HepG2 (cell line): ENCODE results near the gene TPM3. TPM values are rescaled to one million over a fixed set of nuclear protein-coding genes. Genes with fewer than 3 reads are reported as not detected.

Experiments
- IKZF4 ChIP-seq: sonication (generic); formaldehyde crosslinking; IDR thresholded peaks from 2 replicates; pipeline ENCODE4 v1.5.1; 2020; ENCODE audit warnings: borderline replicate concordance, mild to moderate bottlenecking, low read depth, missing genetic modification reagents; ENCODE audit errors: not compliant biosample characterization
- IRF2 ChIP-seq: IDR thresholded peaks from 2 replicates; pipeline ENCODE4 v1.6.1; 2018; ENCODE audit warnings: missing genetic modification reagents, missing compliant biosample characterization
- KLF13 ChIP-seq: sonication (generic); formaldehyde crosslinking; IDR thresholded peaks from 2 replicates; pipeline ENCODE4 v1.4.0; 2020; ENCODE audit warnings: mild to moderate bottlenecking, missing genetic modification reagents
- NFE2 ChIP-seq: sonication (generic); formaldehyde crosslinking; IDR thresholded peaks from 2 replicates; pipeline ENCODE4 v1.4.0; 2020; ENCODE audit warnings: missing genetic modification reagents
- PHF21A ChIP-seq: sonication (generic); formaldehyde crosslinking; IDR thresholded peaks from 2 replicates; pipeline ENCODE4 v1.5.0; 2020; ENCODE audit warnings: mild to moderate bottlenecking, missing genetic modification reagents
- PRDM4 ChIP-seq: sonication (generic); formaldehyde crosslinking; IDR thresholded peaks from 2 replicates; pipeline ENCODE4 v1.9.0; 2021; ENCODE audit warnings: missing genetic modification reagents, borderline replicate concordance
- SRSF4 ChIP-seq: fragments of 200-400 bp; formaldehyde crosslinking; IDR thresholded peaks from one replicate; pipeline ENCODE4 v1.6.1; 2018; ENCODE audit warnings: mild to moderate bottlenecking, low read depth, low read length, moderate library complexity; ENCODE audit not compliant: poor library complexity, severe bottlenecking
- TBP ChIP-seq: sonication (generic); formaldehyde crosslinking; IDR thresholded peaks from 2 replicates; pipeline ENCODE4 v1.5.0; 2020; ENCODE audit warnings: missing genetic modification reagents
- ZBTB20 ChIP-seq: sonication (generic); formaldehyde crosslinking; IDR thresholded peaks from 2 replicates; pipeline ENCODE4 v1.8.1; 2023; ENCODE audit warnings: missing genetic modification reagents, low read depth, mild to moderate bottlenecking, borderline replicate concordance
- ZBTB40 ChIP-seq, 2 experiments: fragments of 450-650 bp in 1 of 2; sonication (generic) in 1 of 2; formaldehyde crosslinking in 1 of 2; IDR thresholded peaks; 2 replicates each; pipeline versions ENCODE4 v1.6.1 to v1.8.0; 2016 to 2022; ENCODE audit warnings: antibody characterized with exemption in 1 of 2, mild to moderate bottlenecking in 1 of 2, missing genetic modification reagents in 1 of 2
- ZFY ChIP-seq: sonication (generic); formaldehyde crosslinking; IDR thresholded peaks from 2 replicates; pipeline ENCODE4 v1.4.0; 2020; ENCODE audit warnings: missing genetic modification reagents
- ZNF30 ChIP-seq: sonication (generic); formaldehyde crosslinking; IDR thresholded peaks from 2 replicates; pipeline ENCODE4 v1.5.0; 2020; ENCODE audit warnings: mild to moderate bottlenecking, missing genetic modification reagents
- ZNF543 ChIP-seq: sonication (generic); formaldehyde crosslinking; IDR thresholded peaks from 2 replicates; pipeline ENCODE4 v1.4.0; 2020; ENCODE audit warnings: mild to moderate bottlenecking, missing genetic modification reagents
- ZSCAN12 ChIP-seq: sonication (generic); formaldehyde crosslinking; IDR thresholded peaks from 2 replicates; pipeline ENCODE4 v1.9.0; 2021; ENCODE audit warnings: mild to moderate bottlenecking, missing genetic modification reagents
- polyA plus RNA-seq, 8 experiments: library from polyadenylated mRNA; depleted of rRNA in 3 of 8; stranded (reverse) in 7 of 8; unstranded in 1 of 8; fragments of >200 nt; fragmentation: Illumina TruSeq in 4 of 8; extraction: Trizol in 4 of 8; gene quantifications; 2 replicates each; pipeline versions ENCODE4 v1.2.1 to v1.2.3, GENCODE V29; 2011 to 2016; ENCODE audit warnings: low read depth in 4 of 8, missing spikeins in 1 of 8, mixed read lengths in 1 of 8; ENCODE audit not compliant: insufficient read depth in 1 of 8
- total RNA-seq, 5 experiments: library from RNA; depleted of rRNA; stranded (reverse); fragments of >200 nt; fragmentation: Illumina TruSeq; extraction: Trizol; gene quantifications; 2 replicates each; pipeline ENCODE4 v1.2.3, GENCODE V29; 2016; ENCODE audit warnings: low read depth in 1 of 5
- TF ChIP-seq, protein P1 (sequence below): fragments of 450-650 bp; IDR thresholded peaks from 2 replicates; pipeline ENCODE4 v1.6.1; 2016

TPM3 gene
- total and polyA plus RNA-seq, 2 of the 13 experiments (the other 11 are each of a cell fraction or from before 2014, with no cell fraction given) = 160 to 307 TPM

DNA sequence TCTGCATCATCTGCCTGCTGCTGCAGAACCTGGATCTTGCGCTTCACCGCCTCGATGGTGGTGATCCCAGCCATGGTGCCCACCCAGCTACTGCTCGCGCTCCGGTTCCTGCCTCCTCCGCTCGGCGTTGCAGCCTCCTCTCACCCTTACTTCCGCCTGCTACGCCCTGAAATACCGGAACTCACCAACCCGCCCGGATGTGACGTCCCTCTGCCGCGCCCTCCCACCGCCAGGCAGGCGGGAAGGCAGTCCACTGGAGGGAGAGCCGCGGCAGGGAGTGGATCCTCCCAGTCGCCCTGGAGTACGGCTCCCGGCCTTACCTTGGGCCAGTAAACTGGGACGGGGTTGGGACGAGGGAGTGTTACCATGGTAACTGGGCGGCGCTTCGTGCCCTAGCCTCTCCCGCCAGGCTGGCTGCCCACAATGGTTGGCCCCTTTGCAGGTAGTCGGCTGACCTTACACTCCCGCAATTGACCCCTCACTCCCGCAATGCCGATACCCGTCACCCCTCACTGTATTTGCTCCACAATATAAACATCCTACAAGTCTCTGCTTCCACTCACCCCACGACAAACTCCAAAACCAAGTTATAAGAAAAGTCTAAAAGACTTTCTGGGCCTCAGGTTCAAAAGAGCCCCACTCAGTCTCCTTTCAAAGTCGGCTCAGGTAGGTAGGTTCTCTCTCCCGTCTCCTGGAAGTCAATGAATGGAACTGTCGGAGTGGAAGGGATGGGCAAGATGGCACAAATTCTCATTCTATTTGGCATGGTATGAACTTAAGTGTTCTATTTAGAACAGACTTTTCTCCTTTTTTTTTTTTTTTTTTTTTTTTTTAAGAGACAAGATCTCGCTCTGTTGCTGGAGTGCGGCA is 8.6 kb downstream of the TPM3 start (continued):
- TF ChIP-seq, protein P1, sequence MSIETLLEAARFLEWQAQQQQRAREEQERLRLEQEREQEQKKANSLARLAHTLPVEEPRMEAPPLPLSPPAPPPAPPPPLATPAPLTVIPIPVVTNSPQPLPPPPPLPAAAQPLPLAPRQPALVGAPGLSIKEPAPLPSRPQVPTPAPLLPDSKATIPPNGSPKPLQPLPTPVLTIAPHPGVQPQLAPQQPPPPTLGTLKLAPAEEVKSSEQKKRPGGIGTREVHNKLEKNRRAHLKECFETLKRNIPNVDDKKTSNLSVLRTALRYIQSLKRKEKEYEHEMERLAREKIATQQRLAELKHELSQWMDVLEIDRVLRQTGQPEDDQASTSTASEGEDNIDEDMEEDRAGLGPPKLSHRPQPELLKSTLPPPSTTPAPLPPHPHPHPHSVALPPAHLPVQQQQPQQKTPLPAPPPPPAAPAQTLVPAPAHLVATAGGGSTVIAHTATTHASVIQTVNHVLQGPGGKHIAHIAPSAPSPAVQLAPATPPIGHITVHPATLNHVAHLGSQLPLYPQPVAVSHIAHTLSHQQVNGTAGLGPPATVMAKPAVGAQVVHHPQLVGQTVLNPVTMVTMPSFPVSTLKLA = peak; percentile 52
- TF ChIP-seq KLF13 (CRISPR knock-in tag) = no peak
- peak; percentile 88 for TF ChIP-seq ZBTB40 (IDR thresholded peaks at IDR 0.05)
- TF ChIP-seq ZBTB40 (CRISPR knock-in tag; IDR thresholded peaks at IDR 0.05) = no peak; the same call in 1 of the 2 replicates
- no peak for TF ChIP-seq NFE2
- peak; percentile 64; the same call in 1 of the 2 replicates for TF ChIP-seq PHF21A
- TF ChIP-seq ZNF543 (CRISPR knock-in tag) = no peak
- no peak for TF ChIP-seq PRDM4 (CRISPR knock-in tag)
- peak; percentile 79 for TF ChIP-seq ZFY
- TF ChIP-seq ZSCAN12 = no peak
- TF ChIP-seq IKZF4 = peak; percentile 88
- TF ChIP-seq TBP (CRISPR knock-in tag) = no peak
- TF ChIP-seq IRF2 = peak; percentile 93
- no peak for TF ChIP-seq ZNF30 (CRISPR knock-in tag)
- peak; percentile 57 for TF ChIP-seq ZBTB20 (CRISPR knock-in tag)
- TF ChIP-seq SRSF4 = no peak
